HS-5 (cell line): ENCODE data around the gene CNOT11.
"Not testable (repeated sequence)": the region's sequence is repeated elsewhere in the genome, so short reads cannot be mapped to it uniquely, and the experiment has no call there.

Source experiments
- DNase-seq: peaks from one replicate; pipeline ENCODE4 v3.0.0-alpha.2; 2012; ENCODE audit warnings: low read depth

CNOT11 gene

DNA sequence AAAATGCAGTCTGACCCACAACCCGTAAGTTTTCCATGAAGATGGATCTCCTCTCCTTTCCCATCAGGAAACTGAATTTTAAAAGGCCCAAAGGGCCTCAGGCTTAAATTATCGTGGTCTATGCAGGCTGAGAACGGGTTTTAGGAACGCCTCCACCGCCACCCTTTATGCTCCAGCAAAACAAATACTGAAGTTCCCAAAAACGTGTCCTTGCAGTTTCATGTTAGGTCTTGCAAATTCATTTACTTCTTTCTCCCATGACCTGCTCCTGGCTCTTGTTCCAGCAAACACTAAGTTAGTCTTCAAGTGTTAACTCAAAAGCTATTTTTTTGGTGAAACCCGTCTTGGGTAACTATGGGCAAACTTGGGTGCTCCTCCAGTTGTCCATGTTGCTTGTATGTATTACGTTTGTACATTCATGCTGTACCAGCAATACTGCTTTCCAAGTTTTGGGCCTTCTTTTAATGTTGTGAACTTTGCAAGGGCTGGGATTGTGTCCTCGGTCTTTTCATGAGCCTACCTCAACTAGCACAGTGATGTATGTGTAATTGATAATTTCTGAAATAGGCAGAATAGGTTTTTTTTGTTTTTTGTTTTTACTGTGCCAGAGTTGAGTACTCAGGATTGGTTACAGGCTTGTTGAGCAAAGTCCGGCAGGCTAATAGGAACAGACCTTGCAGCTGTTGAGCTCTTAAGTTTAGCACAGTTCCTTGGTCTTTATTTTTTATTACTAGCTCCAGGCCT is 57.6 kb downstream of the CNOT11 start:
- DNase-seq = no peak

DNA sequence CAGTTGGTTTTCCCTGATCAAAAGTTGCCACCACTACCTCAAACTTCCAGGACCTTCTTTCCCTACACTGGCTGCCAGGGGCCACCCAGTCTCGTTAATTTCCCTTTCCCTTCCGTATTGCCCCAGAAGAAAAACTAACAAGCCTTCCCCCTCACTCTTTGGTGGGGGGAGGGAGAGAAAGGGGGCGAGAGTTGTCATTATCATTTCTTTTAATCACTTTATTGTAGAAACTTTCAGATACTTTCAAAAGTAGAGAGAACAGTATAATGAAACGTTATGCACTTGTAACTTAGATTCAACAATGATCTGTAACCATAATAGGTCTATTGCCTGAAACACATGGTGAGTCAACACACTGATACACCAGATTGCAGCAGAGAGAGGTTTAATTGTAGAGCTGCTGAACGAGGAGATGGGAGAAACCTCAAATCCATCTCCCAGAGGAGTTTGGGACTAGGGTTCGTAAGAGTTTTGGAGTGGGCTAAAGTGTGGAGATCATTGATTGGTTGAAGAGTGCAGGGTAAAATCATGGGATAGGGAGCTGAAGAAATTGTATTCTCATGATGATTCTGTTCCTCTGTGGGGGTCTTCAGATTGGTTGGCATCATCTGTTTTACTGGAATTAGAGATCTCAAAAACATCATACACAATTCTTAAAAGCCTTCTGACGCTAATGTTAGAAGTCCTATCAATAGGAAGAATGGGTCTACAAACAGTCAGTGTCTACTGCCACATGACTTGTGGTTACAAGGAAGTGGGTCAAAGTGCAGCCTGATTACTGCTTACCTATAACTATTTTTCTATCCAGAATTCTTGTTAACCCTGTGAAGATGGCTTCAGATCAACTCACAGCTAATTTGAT is 58.4 kb downstream of the CNOT11 start:
- no peak for DNase-seq

DNA sequence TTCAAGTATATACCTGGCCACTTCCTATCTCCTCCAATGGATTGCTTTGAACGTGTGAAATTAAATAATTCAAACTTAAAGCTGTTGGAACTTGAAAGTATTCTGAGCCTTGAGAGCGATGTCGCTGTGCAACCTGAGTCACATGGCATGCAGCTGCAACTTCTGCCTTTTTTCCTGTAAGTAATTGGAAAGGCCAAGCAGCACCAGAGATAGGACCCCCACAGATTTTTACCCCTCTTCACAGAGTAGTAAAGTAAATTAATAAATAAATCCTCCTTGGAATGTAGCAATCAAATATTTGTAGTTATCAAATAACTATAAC is 59.0 kb downstream of the CNOT11 start:
- no peak for DNase-seq

DNA sequence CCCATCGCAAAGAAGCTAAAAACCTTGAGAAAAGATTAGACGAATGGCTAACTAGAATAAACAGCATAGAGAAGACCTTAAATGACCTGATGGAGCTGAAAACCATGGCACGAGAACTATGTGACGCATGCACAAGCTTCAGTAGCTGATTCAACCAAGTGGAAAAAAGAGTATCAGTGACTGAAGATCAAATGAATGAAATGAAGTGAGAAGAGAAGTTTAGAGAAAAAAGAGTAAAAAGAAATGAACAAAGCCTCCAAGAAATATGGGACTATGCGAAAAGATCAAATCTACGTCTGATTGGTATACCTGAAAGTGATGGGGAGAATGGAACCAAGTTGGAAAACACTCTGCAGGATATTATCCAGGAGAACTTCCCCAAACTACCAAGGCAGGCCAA is 63.9 kb downstream of the CNOT11 start:
- not testable (repeated sequence) for DNase-seq
